IMR-90 (cell line): ENCODE data around the gene SERPINA3. TPM values are rescaled to one million over a fixed set of nuclear protein-coding genes. Genes with fewer than 3 reads are reported as not detected.

Experiments
- ATAC-seq: fragments of 200-7000 bp; cut with Tn5 transposase; 2 replicates; pipeline ENCODE4 v1.9.1; 2020; ENCODE audit warnings: low read depth, mild to moderate bottlenecking, moderate library complexity
- BruUV-seq: library from RNA; stranded (reverse); fragments of 400-500 nt; replicated peaks from 2 replicates; lab custom pipeline; 2021; lab: Mats Ljungman, UMichigan
- CTCF ChIA-PET: fragments of 300-600 bp; formaldehyde crosslinking; extraction: SDS; loops from one replicate; lab custom pipeline; 2021; ENCODE audit warnings: antibody characterized with exemption; lab: Yijun Ruan, JAX
- POLR2A ChIA-PET: fragments of 300-600 bp; sonication (Branson Sonifier 250); formaldehyde crosslinking; loops from one replicate; lab custom pipeline; 2022; ENCODE audit warnings: antibody characterized with exemption; ENCODE audit not compliant: unreplicated experiment; lab: Charles Lee
- DNase-seq: peaks from one replicate; pipeline ENCODE4 v3.0.0; 2013
- H2AFZ ChIP-seq: replicated peaks from 2 replicates; pipeline ENCODE3; 2013; ENCODE audit warnings: low read length, mild to moderate bottlenecking; ENCODE audit not compliant: poor library complexity
- H2AK5ac ChIP-seq: 2 replicates; pipeline ENCODE4 v1.6.1; 2013; ENCODE audit warnings: low read depth, low read length, inconsistent platforms
- H2AK9ac ChIP-seq: replicated peaks from 2 replicates; pipeline ENCODE3; 2013; ENCODE audit warnings: mild to moderate bottlenecking, low read depth, low read length, moderate library complexity; ENCODE audit not compliant: poor library complexity
- H2BK120ac ChIP-seq: 2 replicates; pipeline ENCODE4 v1.6.1; 2013; ENCODE audit warnings: low read depth, low read length, inconsistent platforms
- H2BK15ac ChIP-seq: 3 replicates; pipeline ENCODE4 v1.6.1; 2013; ENCODE audit warnings: low read depth, low read length, inconsistent platforms
- H2BK20ac ChIP-seq: 2 replicates; pipeline ENCODE4 v1.6.1; 2013; ENCODE audit warnings: low read depth, mild to moderate bottlenecking, inconsistent platforms, low read length, moderate library complexity
- H2BK5ac ChIP-seq: 2 replicates; pipeline ENCODE4 v1.6.1; 2013; ENCODE audit warnings: mild to moderate bottlenecking, low read depth, low read length, inconsistent platforms; ENCODE audit not compliant: poor library complexity, severe bottlenecking
- H3K14ac ChIP-seq: replicated peaks from 2 replicates; pipeline ENCODE4 v1.6.1; 2013; ENCODE audit warnings: low read depth, low read length, inconsistent platforms
- H3K18ac ChIP-seq: 2 replicates; pipeline ENCODE4 v1.6.1; 2013; ENCODE audit warnings: low read depth, low read length, control low read depth
- H3K23ac ChIP-seq: 2 replicates; pipeline ENCODE4 v1.6.1; 2013; ENCODE audit warnings: low read depth, low read length, inconsistent platforms
- H3K27ac ChIP-seq: 2 replicates; pipeline ENCODE4 v1.5.1; 2013; ENCODE audit warnings: mild to moderate bottlenecking, control low read depth, low read length; ENCODE audit not compliant: insufficient read depth
- H3K27me3 ChIP-seq: 2 replicates; pipeline ENCODE4 v1.6.1; 2013; ENCODE audit warnings: low read length; ENCODE audit not compliant: control insufficient read depth, insufficient read depth
- H3K36me3 ChIP-seq: 2 replicates; pipeline ENCODE4 v1.6.1; 2013; ENCODE audit warnings: low read length, mixed read lengths; ENCODE audit not compliant: control insufficient read depth, insufficient read depth
- H3K4ac ChIP-seq: 2 replicates; pipeline ENCODE4 v1.6.1; 2013; ENCODE audit warnings: low read depth, low read length, inconsistent platforms
- H3K4me1 ChIP-seq: 2 replicates; pipeline ENCODE4 v1.6.1; 2013; ENCODE audit warnings: low read length, mixed read lengths; ENCODE audit not compliant: control insufficient read depth, insufficient read depth
- H3K4me2 ChIP-seq: 2 replicates; pipeline ENCODE4 v1.6.1; 2013; ENCODE audit warnings: low read depth, mild to moderate bottlenecking, control low read depth, low read length, moderate library complexity
- H3K4me3 ChIP-seq: 2 replicates; pipeline ENCODE4 v1.5.1; 2013; ENCODE audit warnings: low read depth, mild to moderate bottlenecking, control low read depth, low read length, moderate library complexity; ENCODE audit not compliant: insufficient read depth
- H3K56ac ChIP-seq: 2 replicates; pipeline ENCODE4 v1.6.1; 2013; ENCODE audit warnings: low read length, inconsistent platforms; ENCODE audit not compliant: insufficient read depth; ENCODE audit errors: extremely low read depth
- H3K79me1 ChIP-seq, 2 experiments: 2 replicates each; pipeline ENCODE4 v1.6.1; 2013; ENCODE audit warnings: low read length in 2 of 2, inconsistent platforms in 1 of 2, low read depth in 1 of 2
- H3K9ac ChIP-seq: 2 replicates; pipeline ENCODE4 v1.6.1; 2013; ENCODE audit warnings: low read depth, low read length, control low read depth
- H3K9me1 ChIP-seq: 2 replicates; pipeline ENCODE4 v1.6.1; 2013; ENCODE audit warnings: low read length, inconsistent platforms; ENCODE audit not compliant: insufficient read depth
- H3K9me3 ChIP-seq: 2 replicates; pipeline ENCODE4 v1.6.1; 2013; ENCODE audit warnings: low read length; ENCODE audit not compliant: control insufficient read depth, insufficient read depth
- H4K20me1 ChIP-seq: 2 replicates; pipeline ENCODE4 v1.6.1; 2013; ENCODE audit warnings: low read length, inconsistent platforms; ENCODE audit not compliant: insufficient read depth
- H4K5ac ChIP-seq: 2 replicates; pipeline ENCODE4 v1.6.1; 2013; ENCODE audit warnings: mild to moderate bottlenecking, low read depth, low read length, control low read depth
- H4K8ac ChIP-seq, 2 experiments: 2 replicates each; pipeline ENCODE4 v1.6.1; 2013; ENCODE audit warnings: low read depth in 2 of 2, low read length in 2 of 2, control low read depth in 1 of 2, inconsistent platforms in 1 of 2
- H4K91ac ChIP-seq: 2 replicates; pipeline ENCODE4 v1.6.1; 2013; ENCODE audit warnings: low read depth, low read length, inconsistent platforms; ENCODE audit not compliant: insufficient read depth
- CEBPB ChIP-seq: IDR thresholded peaks from 2 replicates; pipeline ENCODE4 v1.6.1; 2012; ENCODE audit warnings: low read depth, low read length, improper control_type of control experiment
- FOS ChIP-seq: fragments of 150-350 bp; IDR thresholded peaks from 2 replicates; pipeline ENCODE4 v1.6.1; 2016; ENCODE audit warnings: low read depth, low read length
- WGBS, 2 experiments: methylation state at CpG; one replicate each; pipeline versions ENCODE4 v1.1.5 to v1.1.7; 2013; ENCODE audit warnings: missing lambda C conversion rate in 2 of 2; ENCODE audit not compliant: insufficient read length in 1 of 2; ENCODE audit errors: extremely low coverage in 2 of 2; 5-methylcytosine and 5-hydroxymethylcytosine counted together
- dilution Hi-C: fragments of 300-500 bp; cut with HindIII; formaldehyde crosslinking; loops from one replicate; pipeline ENCODE4 v1.14.3; 2018; ENCODE audit warnings: low sequenced_read_pairs; ENCODE audit not compliant: unreplicated experiment
- in situ Hi-C: fragments of 300-500 bp; cut with MboI; formaldehyde crosslinking; loops from 3 replicates; pipeline ENCODE4 v1.14.3; 2019; ENCODE audit warnings: low sequenced_read_pairs, inconsistent platforms, mixed read lengths
- intact Hi-C: fragments of 100-400 bp; cut with micrococcal nuclease; formaldehyde crosslinking; loops from 2 replicates; pipeline ENCODE4 v1.10.0; 2022
- polyA plus RNA-seq, 3 experiments: library from polyadenylated mRNA; depleted of rRNA; stranded (reverse); fragments of >200 nt; gene quantifications; 2 replicates each; pipeline ENCODE4 v1.2.3, GENCODE V29; 2012; ENCODE audit warnings: low replicate concordance in 1 of 3
- total RNA-seq: library from RNA; depleted of rRNA; stranded (reverse); fragments of >200 nt; gene quantifications from 2 replicates; pipeline ENCODE4 v1.2.3, GENCODE V29; 2012

The SERPINA3 gene
- total and polyA plus RNA-seq, 2 of the 4 experiments (the other 2 are of a cell fraction): 0.36 to 0.48 TPM

DNA sequence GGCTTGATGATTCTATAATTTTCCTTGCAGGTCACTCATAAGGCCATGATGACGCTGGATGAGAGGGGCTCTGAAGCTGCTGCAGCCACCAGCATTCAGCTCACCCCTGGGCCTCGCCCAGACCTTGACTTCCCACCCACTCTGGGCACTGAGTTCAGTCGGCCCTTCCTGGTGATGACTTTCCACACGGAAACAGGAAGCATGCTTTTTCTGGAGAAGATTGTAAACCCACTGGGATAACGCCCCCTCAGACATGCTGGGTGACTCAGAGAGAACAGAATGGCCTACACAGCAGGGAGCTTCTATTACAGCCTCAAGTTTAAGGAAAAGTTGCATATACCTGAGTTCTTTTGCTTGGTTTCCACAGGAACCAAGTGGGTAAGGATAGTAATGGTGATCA, 34.3 kb downstream of the SERPINA3 start:
- H3K23ac ChIP-seq: no peak overlapping the region
- 40% methylated on average over 1 of the region's 5 CpGs; no CpG with 5 or more reads in 1 of the 2 experiments for WGBS, 2 experiments
- no peak overlapping the region for H4K5ac ChIP-seq
- POLR2A ChIA-PET: interaction anchor here (0.5 kb wide), 1 partner anchor 44 kb away, joined by 4 read pairs; no protein-coding TSS in a partner anchor
- H2AK9ac ChIP-seq: no peak overlapping the region
- H2BK20ac ChIP-seq: no peak overlapping the region
- H4K91ac ChIP-seq: no peak overlapping the region
- H3K9me3 ChIP-seq: peaks cover 11% of the 10 kb centered on the region
- H3K14ac ChIP-seq: no peak overlapping the region
- no peak overlapping the region for H2BK15ac ChIP-seq
- no peak overlapping the region for H3K4ac ChIP-seq
- peak; percentile 65 for DNase-seq
- no peak overlapping the region for H3K18ac ChIP-seq
- peak; percentile 74 for ATAC-seq
- no peaks in the 10 kb centered on the region for H3K36me3 ChIP-seq
- no peaks in the 10 kb centered on the region for H4K20me1 ChIP-seq
- H2BK120ac ChIP-seq: no peak overlapping the region
- no peaks in the 10 kb centered on the region for H3K27me3 ChIP-seq
- H4K8ac ChIP-seq: no peak overlapping the region
- no peak overlapping the region for H3K27ac ChIP-seq
- no peak overlapping the region for H3K9ac ChIP-seq
- intact Hi-C loops (no loop called here), dilution Hi-C loops (no loop called here), in situ Hi-C loops (no loop called here)
- H2AFZ ChIP-seq: no peak overlapping the region
- no TSS peak for BruUV-seq
- no peak overlapping the region for H2BK5ac ChIP-seq
- H3K4me3 ChIP-seq: no peak overlapping the region
- H3K56ac ChIP-seq: no peak overlapping the region
- H3K4me1 ChIP-seq: no peaks in the 10 kb centered on the region
- H2AK5ac ChIP-seq: no peak overlapping the region
- H3K9me1 ChIP-seq: no peaks in the 10 kb centered on the region
- no peak overlapping the region for H3K4me2 ChIP-seq
- H3K79me1 ChIP-seq: no peaks in the 10 kb centered on the region
- CTCF ChIA-PET: no interaction called here
- no peak for TF ChIP-seq CEBPB
- TF ChIP-seq FOS: 0 out of 2 replicates have a peak, but pooled peaks have one; percentile 6
